ENCODE data around the gene CD70.
"Not testable (repeated sequence)": the region's sequence is repeated elsewhere in the genome, so short reads cannot be mapped to it uniquely, and the experiment has no call there.

The CD70 gene, protein sequence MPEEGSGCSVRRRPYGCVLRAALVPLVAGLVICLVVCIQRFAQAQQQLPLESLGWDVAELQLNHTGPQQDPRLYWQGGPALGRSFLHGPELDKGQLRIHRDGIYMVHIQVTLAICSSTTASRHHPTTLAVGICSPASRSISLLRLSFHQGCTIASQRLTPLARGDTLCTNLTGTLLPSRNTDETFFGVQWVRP

DNA sequence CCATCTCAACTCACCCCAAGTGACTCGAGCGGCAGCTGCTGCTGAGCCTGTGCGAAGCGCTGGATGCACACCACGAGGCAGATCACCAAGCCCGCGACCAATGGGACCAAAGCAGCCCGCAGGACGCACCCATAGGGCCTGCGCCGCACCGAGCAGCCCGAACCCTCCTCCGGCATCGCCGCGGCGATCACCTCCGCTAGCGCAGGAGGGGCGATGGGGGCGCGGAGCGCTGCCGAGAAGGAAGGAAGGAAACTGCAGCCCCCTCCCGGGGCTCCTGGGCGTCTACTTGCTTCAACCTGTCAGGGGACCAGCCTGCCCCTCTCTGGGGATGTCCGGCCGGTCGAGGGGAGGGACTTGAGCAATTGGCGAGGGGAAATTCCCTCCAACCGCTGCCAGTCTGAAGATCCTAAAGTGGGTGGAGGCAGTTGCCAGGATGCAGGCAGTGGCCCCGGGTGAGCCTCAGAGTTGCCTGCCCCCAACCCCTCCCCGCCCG, at the start of gene CD70:
Gene CD70, minus strand, starts transcription at position 324 of the 493 bp plus-strand sequence. Its CDS starts 148 bp downstream, at position 176.
- no peak for DNase-seq

DNA sequence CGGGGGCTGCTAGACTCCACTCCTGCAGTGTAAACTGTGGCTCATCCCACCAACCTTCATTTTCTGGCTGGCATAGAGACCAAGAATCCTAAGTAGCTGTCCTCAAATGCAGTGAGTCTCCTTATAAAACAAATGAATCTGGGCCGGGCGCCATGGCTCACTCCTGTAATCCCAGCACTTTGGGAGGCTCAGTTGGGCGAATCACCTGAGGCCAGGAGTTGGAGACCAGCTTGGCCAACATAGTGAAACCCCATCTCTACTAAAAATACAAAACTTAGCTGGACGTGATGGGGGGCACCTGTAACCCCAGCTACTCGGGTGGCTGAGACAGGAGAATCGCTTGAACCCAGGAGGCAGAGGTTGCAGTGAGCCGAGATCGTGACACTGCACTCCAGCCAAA, 49.4 kb upstream of the CD70 start:
- not testable (repeated sequence) for DNase-seq

DNA sequence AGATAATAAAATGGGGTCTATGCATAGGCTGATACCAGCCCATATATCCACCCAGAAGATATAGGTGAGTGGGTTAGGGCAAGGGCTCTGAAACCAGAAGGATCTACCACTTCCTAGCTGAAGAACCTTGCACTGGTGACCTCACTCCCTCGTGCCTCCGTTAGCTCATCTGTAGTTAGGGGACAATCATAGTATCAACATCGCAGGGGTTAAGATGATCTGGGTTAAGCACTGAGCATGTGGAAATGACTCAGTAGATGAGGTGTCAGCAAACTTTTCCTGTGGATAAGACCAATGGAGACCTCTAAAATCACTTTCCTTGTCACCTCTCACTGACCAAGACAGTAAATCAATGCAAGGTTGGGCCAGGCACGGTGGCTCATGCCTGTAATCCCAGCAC, 48.5 kb upstream of the CD70 start:
- DNase-seq = no peak

DNA sequence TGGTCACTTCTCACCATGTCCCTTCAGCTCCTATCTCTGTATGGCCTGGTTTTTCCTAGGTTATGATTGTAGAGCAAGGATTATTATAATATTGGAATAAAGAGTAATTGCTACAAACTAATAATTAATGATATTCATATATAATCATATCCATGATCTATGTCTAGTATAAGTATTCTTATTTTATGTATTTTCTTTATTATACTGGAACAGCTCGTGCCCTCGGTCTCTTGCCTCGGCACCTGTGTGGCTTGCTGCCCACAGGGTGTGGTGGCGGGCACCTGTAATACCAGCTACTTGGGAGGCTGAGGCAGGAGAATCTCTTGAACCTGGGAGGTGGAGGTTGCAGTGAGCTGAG, 42.5 kb upstream of the CD70 start:
- DNase-seq = not testable (repeated sequence)

DNA sequence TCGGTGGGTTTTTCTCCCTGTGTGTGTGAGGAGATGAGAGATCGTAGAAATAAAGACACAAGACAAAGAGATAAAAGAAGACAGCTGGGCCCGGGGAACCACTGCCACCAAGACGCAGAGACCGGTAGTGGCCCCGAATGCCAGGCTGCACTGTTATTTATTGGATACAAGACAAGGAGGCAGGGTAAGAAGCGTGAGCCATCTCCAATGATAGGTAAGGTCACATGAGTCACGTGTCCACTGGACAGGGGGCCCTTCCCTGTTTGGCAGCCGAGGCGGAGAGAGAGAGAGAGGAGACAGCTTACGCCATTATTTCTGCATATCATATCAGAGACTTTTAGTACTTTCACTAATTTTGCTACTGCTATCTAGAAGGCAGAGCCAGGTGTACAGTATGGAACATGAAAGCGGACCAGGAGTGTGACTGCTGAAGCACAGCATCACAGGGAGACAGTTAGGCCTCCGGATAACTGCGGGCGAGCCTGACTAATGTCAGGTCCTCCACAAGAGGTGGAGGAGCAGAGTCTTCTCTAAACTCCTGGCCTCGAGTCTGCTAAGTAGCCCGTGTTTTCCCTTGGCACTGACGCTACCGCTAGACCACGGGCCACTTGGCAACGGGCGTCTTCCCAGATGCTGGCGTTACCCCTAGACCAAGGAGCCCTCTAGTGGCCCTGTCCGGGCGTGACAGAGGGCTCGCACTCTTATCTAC, 42.0 kb upstream of the CD70 start:
- not testable (repeated sequence) for DNase-seq

DNA sequence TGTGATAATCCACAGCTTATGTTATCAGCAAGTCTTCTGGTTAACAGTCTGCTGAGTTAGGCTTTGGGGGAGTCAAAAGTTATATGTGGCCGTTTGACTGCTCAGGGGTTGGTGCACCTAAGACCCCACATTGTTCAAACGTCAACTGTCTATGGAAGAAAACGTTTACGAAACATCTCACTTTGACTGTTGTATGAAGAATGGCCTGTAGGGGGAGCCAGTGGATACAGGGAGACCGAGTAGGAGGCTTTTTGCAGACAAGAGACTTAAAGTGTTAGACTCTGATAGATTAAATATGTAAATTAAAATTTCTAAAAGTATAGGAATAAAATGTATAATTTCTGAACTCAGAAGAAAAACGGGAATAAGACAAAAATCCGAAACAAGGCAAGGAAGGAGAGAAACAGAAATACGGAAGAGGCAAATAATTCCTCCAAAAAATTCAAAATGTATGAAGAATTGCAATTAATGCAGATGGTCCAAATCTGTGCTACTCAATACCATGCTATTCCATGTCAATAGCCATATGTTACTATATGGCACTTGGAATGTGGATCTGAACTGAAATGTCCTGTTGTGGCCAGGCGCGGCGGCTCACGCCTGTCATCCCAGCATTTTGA, 41.2 kb upstream of the CD70 start:
- no peak for DNase-seq

DNA sequence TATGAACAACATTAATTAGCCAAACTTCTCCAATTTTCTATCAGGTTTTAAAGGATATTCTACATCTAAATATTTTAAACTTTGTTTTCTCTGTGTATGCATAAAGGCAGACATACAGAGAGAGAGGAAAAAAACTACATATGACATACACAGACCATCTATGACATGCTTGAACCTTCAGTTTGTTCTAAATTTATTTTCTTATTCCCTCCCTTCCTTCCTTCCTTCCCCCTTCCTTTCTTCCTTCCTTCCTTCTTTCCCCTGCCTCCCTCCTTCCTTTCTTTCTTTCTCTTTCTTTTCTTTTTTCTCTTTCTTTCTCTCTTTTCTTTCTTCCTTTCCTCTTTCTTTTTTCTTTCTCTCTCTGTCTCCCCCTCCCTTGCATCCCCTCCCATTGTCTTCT, 35.8 kb upstream of the CD70 start:
- no peak for DNase-seq

DNA sequence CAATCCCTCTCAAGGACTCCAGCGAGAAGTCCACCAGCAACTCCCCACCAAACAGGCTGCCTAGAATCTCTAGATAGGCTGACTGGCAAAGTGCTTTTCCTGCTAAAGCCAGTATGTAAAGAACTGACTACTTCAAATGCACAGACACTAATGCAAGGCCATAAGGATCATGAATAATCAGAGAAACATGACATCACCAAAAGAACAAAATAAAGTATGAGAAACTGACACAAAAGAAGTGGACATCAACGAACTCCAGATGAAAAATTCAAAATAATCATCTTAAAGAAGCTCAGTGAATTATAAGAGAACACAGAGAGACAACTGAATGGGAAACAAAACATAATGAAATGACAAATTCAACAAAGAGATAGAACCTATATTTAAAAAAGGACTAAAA, 26.4 kb upstream of the CD70 start:
- DNase-seq = no peak

DNA sequence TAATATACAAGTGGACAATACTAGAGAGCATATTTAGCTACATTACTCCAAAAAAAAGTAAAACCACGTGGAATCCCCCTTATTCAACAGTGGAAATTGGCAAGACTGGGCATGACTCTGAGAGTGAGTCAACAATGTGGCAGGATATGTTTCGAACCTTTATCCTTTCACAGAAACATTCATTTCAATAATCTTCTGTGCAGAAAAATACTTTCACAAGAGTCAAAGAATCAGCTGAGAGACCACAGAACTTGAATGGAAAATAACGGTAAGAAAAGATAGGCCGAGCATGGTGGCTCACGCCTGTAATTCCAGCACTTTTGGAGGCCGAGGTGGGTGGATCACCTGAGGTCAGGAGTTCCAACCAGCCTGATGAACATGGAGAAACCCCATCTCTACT, 25.1 kb upstream of the CD70 start:
- DNase-seq = no peak

DNA sequence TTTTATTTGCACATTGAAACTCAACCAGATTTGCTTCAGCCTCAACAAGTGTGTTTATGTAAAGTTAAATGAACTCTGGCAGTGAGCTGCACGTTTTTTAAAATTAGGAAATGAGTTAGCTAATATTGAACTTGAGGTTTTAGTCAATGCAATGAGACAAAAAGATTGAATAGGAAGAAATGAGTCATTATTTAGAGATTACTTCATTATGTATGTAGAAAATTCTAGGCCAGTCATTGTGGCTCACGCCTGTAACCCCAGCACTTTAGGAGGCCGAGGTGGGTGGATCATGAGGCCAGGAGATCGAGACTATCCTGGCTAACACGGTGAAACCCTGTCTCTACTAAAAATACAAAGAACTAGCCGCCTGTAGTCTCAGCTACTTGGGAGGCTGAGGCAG, 22.8 kb upstream of the CD70 start:
- DNase-seq = no peak

DNA sequence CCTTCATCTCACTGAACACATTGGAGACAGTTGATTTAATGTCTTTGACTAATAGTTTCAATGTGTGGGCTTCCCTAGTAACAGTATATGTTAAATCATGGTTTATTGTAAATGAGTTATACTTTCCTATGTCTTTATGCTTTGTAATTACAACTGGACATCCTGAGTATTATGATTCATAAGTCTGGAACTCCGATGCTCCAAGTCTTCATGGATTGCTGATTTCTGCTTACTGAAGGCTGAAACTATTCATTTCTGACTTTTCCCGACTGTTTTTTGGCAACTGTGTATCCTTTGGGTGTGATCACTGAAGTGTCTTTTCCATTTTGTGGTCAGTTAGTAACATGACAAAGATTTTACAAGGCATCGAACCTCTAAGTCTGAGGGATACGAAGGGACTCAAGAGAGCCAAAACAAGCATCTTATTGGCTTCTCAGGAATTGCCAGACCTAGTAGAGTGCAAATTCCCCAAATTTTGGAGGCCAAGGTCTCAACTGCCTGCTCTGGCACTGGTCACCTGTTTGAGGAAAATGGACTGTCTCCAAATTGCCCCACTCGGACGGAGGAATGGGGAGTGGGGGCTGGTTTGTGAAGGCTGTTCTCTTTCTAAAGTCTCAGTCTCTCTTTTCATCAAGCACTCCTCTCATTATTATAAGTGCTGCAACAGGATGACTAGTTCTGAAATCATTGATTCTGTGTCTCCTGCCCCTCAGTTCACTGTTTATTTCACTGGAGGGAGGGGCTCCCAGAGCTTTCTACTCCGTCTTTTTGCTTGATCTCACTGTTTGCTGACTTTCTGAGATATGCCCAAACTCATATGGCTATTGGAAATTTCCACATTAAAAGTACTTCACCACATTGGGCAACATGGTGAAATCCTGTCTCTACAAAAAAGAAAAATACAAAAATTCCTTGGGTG, 20.2 kb upstream of the CD70 start:
- DNase-seq = no peak

DNA sequence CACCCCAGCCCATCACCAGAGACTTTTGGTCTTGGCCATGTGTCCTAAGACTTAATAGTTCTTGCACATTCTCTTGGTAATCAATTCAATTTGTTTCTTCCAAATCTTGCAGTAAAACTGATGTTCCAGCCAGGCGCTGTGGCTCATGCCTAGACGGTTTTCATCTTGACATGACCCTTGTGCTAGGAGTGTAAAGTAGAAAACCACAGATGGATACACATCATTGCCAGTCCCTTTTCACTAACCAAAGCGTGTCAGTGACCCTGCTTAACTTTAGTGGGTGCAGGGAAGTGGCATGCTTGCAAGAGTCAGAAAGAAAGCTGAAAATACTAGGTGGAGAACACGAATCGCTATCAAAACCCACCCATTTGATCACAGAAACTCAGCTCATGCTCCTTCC, 18.0 kb upstream of the CD70 start:
- no peak for DNase-seq

DNA sequence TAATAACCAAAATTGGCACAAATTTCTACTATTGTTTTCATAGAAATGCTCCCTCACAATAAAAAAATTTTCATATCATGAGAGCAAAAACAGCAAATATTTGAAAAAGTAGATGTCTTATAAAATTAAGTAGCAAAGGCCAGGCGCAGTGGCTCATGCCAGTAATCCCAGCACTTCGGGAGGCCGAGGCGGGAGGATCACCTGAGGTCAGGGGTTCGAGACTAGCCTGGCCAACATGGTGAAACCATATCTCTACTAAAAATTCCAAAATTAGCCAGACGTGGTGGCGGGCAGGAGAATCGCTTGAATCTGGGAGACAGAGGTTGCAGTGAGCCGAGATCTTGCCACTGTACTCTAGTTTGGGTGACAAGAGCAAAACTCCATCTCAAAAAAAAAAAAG, 17.2 kb upstream of the CD70 start:
- not testable (repeated sequence) for DNase-seq

DNA sequence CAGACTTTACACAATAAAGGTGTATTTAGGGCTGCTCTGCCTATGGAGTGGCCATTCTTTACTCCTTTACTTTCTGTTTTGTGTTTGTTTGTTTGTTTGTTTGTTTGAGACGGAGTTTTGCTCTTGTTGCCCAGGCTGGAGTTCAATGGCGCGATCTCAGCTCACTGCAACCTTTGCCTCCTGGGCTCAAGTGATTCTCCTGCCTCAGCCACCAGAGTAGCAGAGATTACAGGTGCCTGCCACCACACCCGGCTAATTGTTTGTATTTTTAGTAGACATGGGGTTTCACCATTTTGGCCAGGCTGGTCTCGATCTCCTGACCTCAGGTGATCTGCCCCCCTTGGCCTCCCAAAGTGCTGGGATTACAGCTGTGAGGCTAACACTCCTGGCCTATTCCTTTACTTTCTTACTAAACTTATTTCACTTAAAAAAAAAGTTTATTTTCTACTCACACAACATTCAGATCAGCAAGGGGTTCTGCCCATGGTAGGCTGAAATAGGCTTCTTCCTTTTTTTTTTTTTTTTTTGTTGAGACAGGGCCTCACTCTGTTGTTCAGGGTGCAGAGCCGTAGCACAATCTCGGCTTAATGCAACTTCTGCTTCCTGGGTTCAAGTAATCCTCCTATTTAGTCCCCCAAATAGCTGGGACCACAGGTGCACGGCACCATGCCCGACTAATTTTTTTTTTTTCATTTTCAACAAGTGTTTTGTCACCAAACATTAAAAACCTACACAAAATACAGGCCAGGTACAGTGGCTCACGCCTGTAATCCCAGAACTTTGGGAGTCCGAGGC, 15.5 kb upstream of the CD70 start:
- DNase-seq = not testable (repeated sequence)

DNA sequence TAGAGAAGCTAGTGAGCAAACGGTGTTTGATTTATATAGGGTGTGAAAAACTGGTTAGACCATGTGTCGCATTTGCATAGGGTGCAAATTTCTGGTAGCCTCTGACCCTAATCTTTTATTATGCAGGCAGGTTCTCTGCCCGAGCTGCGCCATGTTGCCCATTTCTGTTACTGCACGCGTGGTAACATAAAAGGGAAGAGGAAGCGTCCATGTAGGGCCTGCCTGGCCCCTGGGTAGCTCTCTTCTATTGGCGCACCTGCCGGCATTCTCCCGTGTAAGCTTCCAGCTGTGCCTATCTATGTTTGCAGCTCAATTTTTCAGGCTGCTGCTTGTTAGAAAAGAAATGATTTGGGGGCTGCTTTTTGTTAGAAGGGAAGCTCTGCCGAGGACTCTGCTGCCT, 14.0 kb upstream of the CD70 start:
- DNase-seq = no peak

DNA sequence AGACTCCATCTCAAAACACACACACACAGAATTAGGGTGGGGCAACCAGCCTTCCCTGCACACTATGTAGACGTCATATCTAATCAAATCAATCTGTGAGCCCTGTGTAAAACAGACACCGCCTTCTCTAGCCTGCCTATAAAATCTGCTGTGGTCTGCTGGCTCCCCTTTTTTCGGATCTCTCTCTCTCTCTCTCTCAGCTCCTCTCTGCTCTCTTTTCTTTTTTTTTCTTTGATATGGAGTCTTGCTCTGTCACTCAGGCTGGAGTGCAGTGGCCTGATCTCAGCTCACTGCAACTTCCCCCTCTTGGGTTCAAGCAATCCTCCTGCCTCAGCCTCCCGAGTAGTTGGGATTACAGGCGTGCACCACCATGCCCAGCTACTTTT, 11.8 kb upstream of the CD70 start:
- DNase-seq = no peak

DNA sequence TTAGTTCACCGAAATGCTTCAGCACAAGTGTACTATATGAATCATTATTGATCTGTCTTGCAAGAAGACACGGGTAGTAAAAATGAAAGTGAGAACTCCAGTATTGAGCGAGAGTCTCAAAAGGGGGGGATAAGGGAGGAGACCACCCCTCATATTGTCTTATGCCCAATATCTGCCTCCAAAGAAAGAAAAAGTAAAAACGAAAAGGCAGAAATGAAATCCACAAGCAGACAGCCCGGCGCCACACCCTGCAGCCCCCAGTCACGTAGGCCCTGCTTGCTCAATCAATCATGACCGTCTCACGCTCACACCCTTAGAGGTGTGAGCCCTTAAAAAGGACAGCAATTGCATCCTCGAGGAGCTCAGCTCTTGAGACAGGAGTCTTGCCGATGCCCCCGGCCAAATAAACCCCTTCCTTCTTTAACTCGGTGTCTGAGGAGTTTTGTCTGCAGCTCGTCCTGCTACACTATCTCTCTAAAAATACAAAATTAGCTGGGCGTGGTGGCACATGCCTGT, 10.6 kb upstream of the CD70 start:
- DNase-seq = not testable (repeated sequence)

DNA sequence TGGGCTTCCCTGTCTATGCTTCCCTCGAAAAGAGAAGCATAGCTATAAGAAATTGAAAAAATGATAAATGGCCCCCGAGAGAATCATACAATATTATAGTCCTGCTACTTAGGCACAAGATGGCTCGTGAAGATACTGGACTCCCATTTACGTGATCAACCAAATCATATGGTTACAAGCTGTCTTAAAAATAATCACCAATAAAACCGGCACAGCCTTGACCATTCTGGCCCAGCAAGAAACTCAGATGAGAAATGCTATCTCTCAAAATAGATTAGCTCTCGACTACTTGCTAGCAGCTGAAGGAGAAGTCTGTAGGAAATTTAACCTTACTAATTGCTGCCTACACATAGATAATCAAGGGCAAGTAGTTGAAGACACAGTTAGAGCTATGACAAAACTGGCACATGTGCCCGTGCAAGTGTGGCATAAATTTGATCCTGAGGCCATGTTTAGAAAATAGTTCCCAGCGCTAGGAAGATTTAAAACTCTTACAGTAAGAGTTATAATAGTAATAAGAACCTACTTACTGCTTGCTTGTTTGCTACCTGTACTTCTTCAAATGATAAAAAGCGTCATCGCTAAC, 10.1 kb upstream of the CD70 start:
- not testable (repeated sequence) for DNase-seq

DNA sequence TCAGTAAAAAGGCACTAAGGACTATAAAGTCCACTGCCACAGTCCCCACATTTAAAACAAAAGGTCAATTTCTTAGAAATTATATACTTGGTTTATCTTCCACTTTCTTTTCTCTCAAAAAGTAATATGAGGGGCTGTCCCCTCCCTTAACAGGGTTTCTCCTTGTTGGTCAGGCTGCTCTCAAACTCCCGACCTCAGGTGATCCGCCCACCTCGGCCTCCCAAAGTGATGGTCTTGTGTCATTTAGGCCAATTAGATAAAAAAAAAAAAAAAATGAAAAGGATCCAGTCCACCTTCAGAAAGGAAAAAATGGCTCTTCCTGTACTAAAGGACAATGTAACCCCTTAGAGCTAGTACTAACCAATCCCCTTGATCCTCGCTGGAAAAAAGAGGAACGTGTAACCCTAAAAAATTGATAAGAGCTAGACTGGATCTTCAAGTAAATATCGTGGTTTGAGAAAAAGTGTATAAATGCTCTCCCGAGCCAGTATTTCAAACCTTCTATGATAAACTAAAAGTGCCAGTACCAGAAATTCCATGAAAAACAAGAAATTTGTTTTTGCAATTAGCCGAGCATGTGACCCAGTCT, 9.0 kb upstream of the CD70 start:
- no peak for DNase-seq

DNA sequence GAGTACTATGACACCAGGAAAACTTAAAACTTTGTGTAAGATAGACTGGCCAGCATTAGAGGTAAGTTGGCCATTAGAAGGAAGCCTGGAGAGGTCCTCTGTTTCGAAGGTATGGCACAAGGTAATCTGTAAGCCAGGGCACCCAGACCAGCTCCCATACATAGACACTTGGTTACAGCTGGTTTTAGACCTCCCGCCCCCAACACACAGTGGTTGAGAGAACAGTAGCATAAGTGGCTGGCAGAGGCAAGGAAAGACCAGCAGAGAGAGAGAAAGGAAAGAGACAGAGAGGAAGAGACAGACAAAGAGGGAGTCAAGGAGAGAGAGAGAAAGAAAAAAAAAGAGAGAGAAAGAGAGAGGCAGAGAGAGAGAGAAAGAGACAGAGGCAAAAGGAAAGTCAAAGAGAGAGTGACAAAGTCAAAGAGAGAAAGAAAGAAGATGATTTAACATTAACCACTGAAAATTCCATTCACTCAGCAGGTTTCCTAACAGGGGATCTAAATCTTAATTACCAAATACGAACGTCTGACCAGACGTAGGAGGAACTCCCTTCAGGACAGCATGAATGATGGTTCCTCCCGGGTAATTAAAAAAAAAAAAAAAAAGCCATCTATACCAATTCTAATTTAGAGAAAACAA, 7.4 kb upstream of the CD70 start:
- DNase-seq = not testable (repeated sequence)
